ENCODE measurements around the gene PCSK6.
"Not testable (repeated sequence)": the region's sequence is repeated elsewhere in the genome, so short reads cannot be mapped to it uniquely, and the experiment has no call there.

The PCSK6 gene

DNA sequence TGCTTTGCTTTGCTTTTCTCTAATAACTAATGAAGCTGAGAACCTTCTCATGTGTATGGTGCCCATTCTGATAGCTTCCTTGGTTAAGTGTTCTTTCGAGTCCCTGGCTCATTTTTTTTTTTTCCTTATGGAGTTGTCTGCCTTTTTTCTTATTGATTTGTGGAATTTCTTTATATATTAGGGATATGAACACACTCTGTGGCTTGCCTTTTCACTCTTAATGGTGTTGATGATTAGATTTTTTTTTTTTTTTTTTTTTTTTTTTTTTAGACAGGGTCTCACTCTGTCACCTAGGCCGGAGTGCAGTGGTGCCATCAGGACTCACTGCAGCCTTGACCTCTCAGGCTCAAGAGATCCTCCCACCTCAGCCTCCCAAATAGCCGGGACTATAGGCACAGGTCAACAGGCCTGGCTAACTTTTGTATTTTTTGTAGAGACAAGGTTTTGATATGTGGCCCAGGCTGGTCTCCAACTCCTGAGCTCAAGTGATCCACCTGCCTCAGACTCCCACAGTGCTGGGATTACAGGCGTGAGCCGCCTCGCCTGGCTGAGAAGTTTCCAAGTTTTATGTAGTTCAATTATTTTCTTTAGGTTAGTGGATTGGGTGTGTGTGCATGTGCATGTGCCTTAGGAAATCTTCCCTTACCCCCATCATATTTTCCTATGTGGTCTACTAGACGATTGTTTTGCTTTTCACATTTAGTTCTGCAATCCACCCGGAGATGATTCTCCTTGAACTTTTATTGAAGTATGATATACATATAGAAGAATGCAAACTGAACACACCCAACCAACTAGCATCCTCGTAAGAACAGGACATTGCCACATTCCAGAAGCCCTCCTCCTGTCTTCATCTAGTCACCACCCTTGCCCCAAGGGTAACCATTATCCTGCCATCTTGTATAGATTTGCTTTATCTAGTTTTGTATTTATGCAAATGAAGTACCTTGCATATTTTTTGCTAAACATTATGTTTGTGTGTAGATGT is 192.8 kb downstream of the PCSK6 start:
- DNase-seq = no peak

DNA sequence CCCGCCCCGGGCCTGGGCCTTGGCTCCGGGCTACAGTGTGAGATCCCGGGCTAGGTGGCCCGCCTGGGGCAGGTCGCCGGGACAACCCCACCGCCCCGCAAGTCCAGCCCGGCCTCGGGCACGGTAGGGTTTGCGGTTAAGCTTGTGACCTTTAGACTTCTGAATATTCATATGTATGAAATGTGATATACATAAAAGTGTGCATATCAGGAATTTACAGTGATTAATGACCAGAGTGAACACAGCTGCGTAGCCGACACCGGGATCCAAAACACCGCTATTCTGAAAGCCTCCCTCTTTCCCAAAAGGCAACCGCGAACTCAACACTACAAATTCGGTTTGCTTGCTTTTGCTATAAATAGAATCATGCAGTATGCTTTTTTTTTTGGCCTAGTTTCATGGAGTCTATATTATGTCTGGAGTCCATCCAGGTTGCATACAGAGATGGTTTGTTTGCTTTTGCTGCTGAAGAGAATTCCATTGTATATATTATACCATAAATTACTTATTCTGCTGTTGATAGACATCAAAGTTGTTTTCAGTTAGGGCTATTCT is 193.8 kb downstream of the PCSK6 start:
- no peak for DNase-seq

DNA sequence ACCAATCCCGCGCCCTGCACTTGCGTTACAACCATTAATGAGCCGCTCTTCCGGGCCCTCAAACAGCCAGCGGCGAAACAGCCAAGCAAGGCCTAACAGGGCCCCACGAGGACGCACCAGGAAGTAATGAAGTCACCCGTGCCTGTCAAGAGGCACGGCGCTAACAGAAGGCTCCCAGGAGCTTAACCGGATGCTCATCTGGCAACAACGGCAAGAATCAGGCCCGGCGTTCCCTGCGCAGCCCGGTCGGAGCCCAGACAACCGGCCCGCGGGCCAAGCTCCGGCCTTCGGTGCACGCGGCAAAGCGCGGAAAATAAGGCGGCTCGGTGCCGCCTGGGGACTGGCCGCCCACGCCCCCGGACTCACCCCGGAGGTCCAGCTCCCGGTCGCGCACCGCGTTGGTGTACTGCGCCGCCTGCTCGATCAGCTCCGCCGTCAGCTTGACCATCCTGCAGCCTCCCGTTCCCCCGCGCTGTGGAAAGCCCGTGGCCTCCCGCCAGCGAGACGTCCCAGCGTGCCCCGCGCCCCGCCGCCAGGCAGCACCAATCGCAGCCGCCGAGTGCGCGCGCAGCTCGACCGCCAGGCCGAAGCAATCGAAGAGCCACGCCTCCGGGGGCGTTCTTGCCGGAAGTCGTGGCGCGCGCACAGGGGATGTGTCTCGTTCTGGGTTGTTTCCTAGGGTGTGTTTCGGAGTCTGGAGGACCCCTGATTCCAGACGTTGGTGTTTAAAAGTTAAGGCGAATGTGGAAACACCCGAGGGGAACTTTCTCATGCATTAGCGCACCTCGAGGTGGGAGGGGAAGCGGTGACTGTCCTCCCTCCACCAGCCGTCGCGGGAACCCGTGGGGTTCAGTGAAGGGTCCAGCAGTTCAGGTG is 194.5 kb downstream of the PCSK6 start, which contains the start of gene SNRPA1:
SNRPA1 (minus strand) TSS at position 518 of the 876 bp plus-strand sequence; CDS start at position 448, 70 bp downstream.
- DNase-seq = peak; percentile 94 to 97 (median 96)

DNA sequence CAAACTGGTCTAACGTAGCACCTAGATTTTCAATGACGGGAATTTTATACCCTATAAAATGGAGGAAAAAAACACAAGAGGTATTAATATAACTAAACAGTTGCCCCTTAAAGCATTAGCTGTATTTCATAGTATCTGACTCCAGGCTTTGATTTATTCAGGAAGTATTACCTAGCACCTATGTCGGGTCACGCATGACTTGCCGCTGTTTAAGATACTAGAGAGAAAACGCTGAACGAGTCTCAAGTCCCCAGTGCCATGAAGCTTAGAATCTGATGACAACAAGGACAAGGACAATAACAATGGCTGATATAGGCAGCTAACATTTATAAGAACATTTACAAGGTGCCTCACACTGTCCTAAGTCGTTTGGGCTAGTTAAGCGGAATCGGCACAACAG is 196.4 kb downstream of the PCSK6 start:
- DNase-seq = no peak

DNA sequence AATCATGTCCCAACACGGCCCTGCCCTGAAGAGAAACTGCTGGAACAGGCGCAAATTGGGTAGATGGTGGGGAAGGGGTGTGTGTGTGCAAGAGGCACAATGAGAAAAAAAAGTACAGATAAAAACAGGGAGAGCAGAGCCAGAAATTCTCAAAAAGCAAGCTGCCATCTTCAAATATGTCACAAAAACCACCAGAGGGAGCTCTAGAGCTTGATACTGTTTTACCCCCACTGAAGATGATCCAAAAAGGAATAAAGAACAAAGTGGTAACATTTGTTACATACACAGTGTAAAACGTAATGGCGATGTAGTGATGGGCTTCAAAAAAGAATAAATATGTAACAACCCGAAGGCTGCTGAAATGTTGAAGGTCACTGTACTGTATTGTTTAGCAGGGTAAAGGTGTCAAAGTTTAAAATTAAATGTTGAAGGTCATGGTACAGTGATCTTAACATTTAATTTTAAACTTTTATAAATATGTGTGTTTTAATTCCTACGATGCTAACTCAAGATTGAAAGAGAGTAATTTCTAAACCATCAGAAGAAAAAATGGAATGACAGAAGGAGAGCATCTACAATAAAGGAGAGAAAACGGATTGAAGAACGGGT is 200.5 kb downstream of the PCSK6 start:
- no peak for DNase-seq

DNA sequence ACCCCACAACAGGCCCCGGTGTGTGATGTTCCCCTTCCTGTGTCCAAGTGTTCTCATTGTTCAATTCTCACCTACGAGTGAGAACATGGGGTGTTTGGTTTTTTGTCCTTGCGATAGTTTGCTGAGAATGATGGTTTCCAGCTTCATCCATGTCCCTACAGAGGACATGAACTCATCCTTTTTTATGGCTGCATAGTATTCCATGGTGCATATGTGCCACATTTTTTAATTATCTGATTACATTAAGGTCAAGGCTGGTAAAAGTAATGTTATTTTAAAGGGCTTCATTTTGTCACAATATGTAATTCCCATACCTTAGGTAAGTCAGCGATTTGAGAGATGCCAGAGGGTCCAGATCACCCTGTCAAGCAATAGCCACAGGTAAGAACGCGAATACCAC is 202.2 kb downstream of the PCSK6 start:
- not testable (repeated sequence) for DNase-seq

DNA sequence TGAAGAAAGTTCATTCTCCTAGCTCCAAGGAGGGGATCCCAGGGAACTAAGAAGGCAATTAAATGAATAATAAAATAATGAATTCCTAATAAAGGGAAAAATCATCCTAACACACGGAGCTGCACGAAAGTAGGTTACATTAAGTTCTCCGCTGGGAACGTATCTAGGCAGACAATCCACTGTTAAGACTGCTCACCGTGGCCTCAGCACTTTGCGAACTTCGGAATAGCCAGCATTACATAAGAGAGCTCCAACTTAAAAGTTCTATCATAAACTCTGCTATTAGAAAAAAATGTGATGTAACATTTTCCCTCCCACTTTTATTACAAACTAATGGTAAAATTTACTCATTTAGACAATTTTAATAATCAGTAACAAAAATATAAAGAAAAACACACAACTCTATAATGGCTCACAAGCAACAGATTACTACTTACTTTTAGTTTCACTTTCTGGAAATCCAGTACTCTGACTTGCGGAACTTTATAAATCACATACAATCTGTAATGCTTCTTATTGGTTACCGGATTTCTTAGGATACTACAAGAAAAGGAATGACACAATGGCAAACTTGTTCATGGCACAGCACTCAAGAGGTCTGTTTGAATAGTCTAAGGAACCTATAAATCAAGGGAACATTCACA is 202.9 kb downstream of the PCSK6 start:
- DNase-seq = no peak

DNA sequence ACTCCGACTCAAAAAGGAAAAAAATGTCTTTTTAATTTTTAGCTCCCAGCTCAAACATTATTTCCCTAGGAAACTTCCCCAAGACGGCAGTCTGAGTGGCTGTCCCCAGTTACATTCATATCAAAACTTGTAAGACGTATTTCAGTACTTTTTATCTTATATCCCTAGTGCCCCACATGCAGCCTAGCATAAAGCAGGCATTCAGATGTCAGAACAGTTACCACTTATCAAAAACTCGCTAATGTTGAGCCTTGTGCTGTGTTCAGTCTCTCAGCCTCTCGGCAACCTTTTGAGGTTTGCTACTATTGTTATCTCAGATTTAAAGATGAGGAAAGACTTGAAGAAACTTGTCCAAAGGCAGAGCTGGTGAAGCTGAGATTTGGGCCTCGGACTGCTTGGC is 205.6 kb downstream of the PCSK6 start:
- DNase-seq = no peak

DNA sequence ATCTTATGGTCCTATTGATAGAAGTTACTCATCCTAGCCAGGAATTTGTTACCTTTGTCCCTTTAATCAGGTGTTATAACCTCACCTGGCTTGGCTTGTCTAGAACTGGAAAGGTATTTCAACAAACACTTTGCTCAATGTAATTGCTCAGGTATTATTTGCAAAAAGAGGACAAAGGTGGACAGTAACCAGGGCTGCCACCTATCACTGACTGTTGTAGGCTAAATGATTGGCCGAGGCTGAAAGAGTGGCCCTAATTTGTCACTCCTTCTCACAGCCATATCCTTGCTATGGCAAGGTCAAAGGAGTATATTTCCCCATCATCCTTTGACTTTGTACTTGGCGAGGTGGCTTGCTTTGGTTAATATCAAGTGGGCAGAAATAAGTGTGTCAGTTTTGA is 209.5 kb downstream of the PCSK6 start:
- DNase-seq = no peak

DNA sequence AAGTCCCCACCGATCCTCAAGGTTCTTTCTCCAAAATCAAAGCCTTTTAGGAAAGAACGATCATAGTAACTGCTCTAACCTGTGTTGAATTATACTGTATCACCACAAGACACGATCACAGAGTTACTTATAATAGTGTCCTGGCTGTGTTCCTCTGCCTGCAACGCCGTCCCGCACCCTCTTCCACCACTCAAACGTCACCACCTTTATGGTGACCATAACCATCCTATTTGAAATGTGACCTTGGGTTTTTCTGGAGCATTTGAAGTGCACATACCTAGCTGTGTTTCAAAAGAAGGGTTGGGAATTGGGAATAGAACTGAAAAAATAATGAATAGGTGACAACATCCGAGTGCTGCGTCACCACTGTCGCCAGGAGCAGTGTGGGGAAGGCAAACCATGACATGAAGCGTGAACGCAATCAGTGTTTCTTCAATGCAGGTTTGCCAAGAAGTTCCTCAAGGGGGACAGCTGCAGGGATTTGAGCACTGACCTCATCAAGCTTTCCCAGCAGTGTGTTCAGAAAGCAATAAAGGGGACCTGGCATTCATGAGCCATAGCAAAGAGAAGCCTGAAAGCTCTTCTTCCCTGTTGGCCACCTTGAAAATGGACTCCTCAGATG is 211.5 kb downstream of the PCSK6 start:
- no peak for DNase-seq

DNA sequence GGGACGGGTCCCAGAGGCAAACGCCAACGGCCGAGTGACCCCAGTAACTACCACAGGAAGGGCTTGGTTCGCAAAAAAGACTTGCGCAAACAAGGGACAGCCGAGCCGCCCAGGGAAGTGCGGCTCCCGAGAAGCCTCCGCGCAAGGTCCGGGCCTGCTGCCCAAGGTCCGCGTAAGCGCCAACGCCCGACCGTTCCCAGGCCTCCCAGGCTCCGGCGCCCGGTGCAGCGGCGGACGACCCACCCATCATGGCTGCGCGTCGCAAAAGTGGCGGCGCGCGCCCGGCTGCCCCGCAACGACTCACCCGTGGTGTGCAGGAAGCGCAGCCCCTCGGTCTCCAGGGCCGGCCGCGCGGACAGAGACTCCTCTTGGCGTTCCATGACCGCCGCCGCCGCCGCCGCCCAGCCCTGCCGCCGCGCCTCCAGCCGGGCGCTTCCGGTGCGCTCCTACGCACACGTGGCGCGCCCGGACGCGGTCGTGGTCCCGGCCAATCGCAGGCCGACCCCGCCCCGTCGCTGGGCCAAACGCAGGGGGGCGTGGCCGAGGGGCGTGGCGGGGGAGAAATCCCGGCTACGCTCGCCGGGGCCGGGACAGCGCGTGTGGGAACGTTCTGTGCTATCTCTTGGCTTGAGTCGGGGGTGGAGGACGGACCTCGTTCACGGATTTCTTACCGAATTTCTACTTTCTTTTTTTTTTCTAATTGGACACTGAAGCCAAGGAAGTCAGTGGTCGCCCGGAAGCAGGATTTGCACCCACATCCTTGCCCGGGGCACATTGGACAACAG is 212.3 kb downstream of the PCSK6 start, which contains the start of gene SELENOS:
SELENOS (minus strand) TSS at position 448 of the 785 bp plus-strand sequence; CDS start at position 380, 68 bp downstream.
- DNase-seq = peak; percentile 69 to 83 (median 72)

DNA sequence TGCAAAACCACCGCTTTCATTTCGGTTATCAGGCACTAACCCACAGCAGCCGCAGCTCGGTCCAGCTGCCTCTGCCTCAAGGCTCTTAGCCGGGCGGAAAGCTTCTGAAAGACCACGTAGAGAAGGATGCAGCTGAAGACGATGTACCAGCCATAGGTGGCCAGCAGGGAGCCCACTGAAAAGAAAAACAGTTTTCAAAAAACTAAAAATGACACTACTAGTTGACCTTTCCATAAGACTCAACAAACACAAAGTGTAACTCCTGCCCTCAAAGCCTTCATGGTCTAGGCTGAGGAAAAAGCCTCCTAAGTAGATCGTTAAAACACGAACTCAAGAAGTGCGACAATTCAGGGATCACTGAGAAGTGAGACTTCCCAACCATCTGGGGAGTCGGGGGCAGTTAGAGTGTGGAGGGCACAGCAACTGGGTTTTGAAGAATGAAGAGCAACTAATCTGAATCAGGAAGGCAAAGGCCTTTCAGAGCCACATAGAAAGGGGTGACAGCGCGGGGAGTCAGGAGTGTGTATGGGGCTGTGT is 212.9 kb downstream of the PCSK6 start:
- DNase-seq = no peak

DNA sequence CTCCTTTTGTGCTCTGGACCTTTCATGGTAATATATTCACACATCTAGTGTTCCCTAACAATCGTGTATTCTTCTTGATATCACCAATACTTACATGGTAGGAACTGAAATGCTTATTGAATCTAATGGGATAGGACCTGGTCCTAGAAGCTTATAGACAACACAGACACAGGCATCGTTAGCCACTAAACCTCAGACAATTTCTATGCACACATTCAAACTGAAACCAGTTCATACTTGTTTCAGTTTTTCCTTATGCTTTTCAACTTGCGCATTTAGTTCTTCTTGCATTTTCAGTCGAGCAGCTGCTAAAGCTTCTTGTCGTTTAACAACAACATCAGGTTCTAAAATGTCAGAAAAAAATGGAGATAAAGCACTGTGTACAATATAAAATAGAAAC is 214.5 kb downstream of the PCSK6 start:
- no peak for DNase-seq

DNA sequence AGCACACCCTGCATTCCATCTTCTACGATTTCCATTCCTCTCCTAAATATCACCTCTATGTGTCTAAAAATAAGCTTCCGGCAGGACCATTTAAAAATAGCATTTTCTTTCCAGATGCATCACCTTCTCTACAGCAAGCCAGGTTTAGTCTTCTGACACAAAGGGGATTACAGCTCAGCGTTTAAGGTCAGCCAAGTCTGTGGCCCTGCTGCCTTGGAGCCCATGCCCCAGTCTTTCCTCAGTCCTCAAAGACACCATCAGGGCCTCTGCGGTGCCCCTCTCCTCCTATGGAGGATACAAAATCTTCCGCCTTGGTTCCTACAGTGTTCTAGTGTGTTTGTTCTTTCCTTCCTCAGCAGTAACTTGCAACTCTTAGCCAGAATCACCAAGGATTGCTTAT is 216.0 kb downstream of the PCSK6 start:
- no peak for DNase-seq

DNA sequence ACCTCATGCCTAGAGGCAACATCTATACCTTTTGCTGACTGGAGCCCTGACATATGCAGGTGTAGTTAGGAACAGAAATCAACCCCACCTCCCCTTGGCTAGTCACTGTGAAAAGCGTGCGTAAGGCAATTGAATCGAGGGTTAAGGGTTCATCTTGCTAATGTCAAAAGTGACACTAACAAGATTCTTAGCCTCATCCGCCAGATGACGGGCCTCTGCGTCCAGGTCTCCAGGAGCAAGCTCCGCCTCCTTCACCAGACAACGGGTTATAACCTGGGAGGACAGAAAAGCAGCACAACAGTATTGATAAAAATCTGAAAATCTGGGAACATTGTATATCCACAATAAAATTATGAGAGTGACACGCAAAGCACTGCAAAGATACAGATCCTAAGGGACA is 216.9 kb downstream of the PCSK6 start:
- no peak for DNase-seq

DNA sequence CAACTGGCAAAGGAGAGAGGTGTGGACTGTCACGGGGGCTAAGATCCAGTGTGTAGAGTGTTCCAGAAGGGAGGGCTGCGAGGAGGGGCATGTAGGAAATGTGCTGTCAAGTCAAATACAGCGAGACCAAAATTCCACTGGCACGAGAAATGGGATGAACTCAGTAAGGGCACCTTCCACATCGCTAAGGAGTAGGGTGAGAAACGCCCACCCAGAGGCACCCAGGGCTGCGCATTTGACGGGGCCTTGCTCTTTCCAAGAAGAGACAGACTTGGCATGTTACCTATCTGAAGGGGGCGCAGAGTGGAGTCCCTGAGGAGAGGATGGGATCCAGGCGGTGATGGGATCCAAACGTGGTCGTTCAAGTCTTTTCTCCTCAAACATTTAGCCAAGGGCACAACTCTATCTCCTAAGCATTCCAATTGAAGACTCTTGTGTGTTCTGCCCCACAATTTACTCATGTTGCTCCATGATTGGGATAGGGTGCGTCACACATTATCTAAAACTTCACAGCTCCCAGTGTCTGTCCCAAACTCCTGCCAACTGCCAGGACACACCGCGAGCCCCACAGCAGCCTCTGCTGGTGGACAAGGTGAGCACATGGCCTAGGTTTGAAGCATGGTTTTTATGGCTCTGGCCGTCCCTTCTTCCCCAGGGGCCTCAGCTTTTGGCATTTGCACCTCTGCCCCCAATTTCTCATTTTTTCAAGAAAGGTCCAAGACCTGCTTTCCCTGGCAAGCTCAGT is 219.9 kb downstream of the PCSK6 start:
- no peak for DNase-seq

DNA sequence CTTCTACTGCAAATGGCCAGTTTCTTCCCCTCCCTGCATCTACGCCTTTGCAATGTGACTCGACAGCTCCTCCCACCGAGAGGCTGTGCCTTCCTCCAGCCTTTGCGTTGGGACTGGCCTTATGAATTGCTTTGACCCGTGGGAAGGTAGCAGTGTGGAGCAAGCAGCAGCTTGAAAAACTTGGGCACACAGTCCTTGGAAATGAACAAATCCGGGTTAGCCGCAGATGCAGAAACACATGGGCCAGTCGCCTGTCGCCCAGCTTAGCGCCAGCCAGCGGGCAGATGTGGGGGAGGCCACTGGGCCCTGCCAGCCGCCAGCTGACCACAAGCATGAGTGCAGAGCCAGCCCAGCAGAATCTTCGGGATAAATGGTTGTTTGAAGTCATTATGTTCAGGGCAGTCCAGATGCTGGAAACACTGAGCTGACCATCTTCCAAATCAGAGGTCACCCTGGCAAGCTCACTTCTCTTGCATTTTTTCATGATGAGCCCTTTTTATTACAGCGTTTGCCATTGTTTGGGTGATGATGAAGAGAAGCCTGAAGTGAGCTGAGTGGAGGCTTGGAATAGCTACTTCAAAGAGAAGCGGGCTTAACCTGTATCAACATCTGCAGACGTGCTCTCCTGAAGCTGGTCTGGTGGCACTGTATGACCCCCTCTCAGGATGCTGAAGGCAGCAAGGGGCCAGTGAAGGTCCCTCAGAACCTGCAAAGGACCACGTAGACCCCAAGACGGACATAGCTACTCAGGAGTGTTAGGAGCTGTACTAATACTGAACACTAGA is 222.0 kb downstream of the PCSK6 start:
- no peak for DNase-seq

DNA sequence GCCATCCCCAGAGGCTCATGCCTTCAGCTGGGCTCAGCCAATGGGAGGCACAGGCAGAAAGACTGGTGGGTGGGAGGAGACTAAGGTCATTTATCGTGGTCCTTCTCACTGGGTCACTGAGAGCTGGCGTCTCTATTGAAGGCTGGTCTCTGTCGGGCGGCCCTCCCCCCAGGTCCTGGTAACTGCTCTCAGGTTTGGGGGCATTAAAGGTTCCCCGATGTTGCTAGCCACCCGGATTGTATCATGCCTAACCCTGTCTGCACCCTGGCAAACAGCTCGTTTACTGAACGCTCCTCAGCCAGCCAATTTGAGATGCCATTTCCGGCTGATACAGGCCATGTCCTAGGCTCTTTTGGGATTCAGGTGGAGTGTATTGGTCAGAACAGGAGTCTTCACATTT is 222.7 kb downstream of the PCSK6 start:
- DNase-seq = no peak

DNA sequence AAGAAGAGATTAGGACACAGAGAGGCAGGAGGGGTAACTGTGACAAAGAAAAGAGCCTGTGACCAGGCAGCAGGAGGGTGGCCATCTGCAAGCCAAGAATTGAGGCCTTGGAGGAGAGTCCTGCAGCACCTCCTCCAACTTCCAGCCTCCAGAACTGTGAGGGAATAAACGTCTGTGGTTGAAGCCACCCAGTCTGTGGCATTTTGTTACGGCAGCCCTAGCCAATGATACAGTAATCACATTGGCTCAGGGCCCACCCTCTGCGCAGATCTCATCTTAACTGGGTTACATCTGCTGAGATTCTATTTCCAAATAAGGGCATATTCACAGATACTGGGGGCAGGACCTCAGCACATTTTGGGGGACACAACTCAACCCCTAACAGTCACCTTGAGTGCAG is 223.5 kb downstream of the PCSK6 start:
- no peak for DNase-seq
